ENCODE measurements around the gene ZBBX.

Gene ZBBX

DNA sequence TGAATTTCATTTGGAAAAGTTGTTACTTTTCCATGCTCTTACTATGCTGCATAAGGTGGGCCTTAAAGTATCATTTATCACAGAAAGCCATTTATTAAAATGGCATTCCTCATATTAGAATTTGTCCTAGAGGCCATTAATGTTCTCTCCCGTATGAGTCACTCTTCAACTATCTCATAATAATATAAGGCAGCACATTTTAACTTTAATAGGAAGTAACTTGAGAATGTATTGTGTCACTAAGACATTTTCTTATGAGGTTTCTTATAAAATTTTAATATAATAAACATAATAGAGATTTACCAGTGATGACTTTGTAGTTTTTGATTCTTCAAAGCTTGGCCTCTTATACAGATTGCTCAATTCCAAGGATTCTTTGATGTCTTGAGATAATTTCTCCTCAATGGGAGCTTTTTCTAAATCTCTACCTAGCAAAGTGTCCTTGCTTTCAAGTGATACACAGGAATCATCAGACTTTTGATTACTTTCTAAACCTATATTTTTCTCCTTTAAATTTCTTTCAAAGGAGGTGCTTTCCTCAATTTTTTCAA, 74.7 kb downstream of the ZBBX start:
- Histone ChIP-seq H3K27ac (ENCODE audit: low read length) (no peak overlapping the region), H3K4me3 (ENCODE audit: low read length in 2 of 2) (no peak overlapping the region), H3K9me3 (ENCODE audit: control insufficient read depth in 2 of 2, low read length in 2 of 2) (peaks cover 3% of the 10 kb centered on the region in 2 donors), H3K4me1 (ENCODE audit: control insufficient read depth, insufficient read depth, low read length) (no peaks in the 10 kb centered on the region), H3K9ac (ENCODE audit: low read length in 2 of 2) (no peak overlapping the region), H3K36me3 (ENCODE audit: control insufficient read depth in 2 of 2, insufficient read depth in 2 of 2, low read length in 2 of 2) (no peaks in the 10 kb centered on the region), H3K27me3 (ENCODE audit: control insufficient read depth in 1 of 2, insufficient read depth in 2 of 2, low read length in 2 of 2) (no peaks in the 10 kb centered on the region)

DNA sequence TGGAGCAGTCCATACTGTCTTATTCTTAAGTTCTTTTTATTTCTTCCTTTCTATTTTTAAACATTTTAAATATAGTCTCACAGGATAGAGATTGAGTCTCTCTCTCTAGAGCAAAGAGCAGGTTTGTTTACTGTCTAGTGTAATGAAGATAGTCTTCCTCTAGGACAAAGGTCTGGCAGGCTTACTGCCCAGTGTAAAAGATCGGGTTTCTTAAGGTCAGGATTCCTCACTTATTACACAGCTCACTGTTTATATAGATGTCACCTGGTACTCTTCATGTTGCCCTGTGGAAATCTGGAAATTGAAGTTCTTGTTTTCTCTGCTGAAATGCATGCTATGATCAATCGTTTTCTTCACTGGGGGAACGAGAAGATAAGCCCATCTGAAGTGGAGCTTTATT, 76.0 kb downstream of the ZBBX start:
- no peaks in the 10 kb centered on the region for H3K27me3 ChIP-seq (ENCODE audit: control insufficient read depth in 1 of 2, insufficient read depth in 2 of 2, low read length in 2 of 2)
- no peak overlapping the region for H3K4me3 ChIP-seq (ENCODE audit: low read length in 2 of 2)
- H3K27ac ChIP-seq (ENCODE audit: low read length), result no peak overlapping the region
- no peaks in the 10 kb centered on the region for H3K4me1 ChIP-seq (ENCODE audit: control insufficient read depth, insufficient read depth, low read length)
- H3K9me3 ChIP-seq (ENCODE audit: control insufficient read depth in 2 of 2, low read length in 2 of 2), result no peaks in the 10 kb centered on the region
- H3K9ac ChIP-seq (ENCODE audit: low read length in 2 of 2), result no peak overlapping the region
- no peaks in the 10 kb centered on the region for H3K36me3 ChIP-seq (ENCODE audit: control insufficient read depth in 2 of 2, insufficient read depth in 2 of 2, low read length in 2 of 2)

- no peak overlapping the region for H3K27ac ChIP-seq (ENCODE audit: low read length)
- H3K4me1 ChIP-seq (ENCODE audit: control insufficient read depth, insufficient read depth, low read length), result no peaks in the 10 kb centered on the region
- no peaks in the 10 kb centered on the region for H3K36me3 ChIP-seq (ENCODE audit: control insufficient read depth in 2 of 2, insufficient read depth in 2 of 2, low read length in 2 of 2)
- H3K9ac ChIP-seq (ENCODE audit: low read length in 2 of 2), result no peak overlapping the region
- no peaks in the 10 kb centered on the region for H3K9me3 ChIP-seq (ENCODE audit: control insufficient read depth in 2 of 2, low read length in 2 of 2)
- no peaks in the 10 kb centered on the region for H3K27me3 ChIP-seq (ENCODE audit: control insufficient read depth in 1 of 2, insufficient read depth in 2 of 2, low read length in 2 of 2)
- H3K4me3 ChIP-seq (ENCODE audit: low read length in 2 of 2), result no peak overlapping the region
Observed at GRCh38 chr3:167302678-167303077, 77.4 kb downstream of the ZBBX start.

DNA sequence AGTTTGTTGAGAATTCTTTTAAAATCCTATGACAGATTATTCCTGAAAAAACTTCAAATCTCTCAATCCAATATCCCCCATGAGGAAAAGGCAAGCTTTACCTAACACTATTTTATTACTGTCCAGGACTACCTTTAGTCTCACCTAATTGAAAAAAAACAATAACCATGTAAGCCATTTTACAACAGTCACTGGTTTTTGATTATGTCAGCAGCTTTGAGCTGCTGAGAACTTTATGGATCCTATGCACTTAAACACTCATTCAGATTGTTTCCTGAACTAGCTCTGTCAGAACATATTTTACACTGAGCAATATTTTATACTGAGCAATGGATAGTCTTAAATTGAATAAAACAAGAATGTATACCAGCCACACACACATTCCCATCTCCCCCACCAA, 79.9 kb downstream of the ZBBX start:
- no peaks in the 10 kb centered on the region for H3K9me3 ChIP-seq (ENCODE audit: control insufficient read depth in 2 of 2, low read length in 2 of 2)
- no peak overlapping the region for H3K9ac ChIP-seq (ENCODE audit: low read length in 2 of 2)
- H3K4me3 ChIP-seq (ENCODE audit: low read length in 2 of 2), result no peak overlapping the region
- H3K27ac ChIP-seq (ENCODE audit: low read length), result no peak overlapping the region
- no peaks in the 10 kb centered on the region for H3K4me1 ChIP-seq (ENCODE audit: control insufficient read depth, insufficient read depth, low read length)
- H3K27me3 ChIP-seq (ENCODE audit: control insufficient read depth in 1 of 2, insufficient read depth in 2 of 2, low read length in 2 of 2), result no peaks in the 10 kb centered on the region
- H3K36me3 ChIP-seq (ENCODE audit: control insufficient read depth in 2 of 2, insufficient read depth in 2 of 2, low read length in 2 of 2), result no peaks in the 10 kb centered on the region

DNA sequence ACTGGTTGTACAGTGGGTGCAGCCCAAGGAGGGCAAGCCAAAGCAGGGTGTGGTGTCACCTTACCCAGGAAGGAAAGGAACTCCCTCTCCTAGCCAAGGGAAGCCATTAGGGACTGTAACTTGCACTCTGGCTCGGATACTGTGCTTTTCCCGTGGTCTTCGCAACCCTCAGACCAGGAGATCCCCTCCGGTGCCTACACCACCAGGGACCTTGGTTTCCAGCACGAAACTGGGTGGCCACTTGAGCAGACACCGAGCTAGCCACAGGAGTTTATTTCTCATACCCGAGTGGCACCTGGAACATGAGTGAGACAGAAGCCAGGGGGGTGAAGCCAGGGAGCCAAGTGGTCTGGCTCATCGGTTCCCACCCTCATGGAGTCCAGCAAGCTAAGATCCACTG, 90.7 kb downstream of the ZBBX start:
- no peak overlapping the region for H3K9ac ChIP-seq (ENCODE audit: low read length in 2 of 2)
- H3K4me1 ChIP-seq (ENCODE audit: control insufficient read depth, insufficient read depth, low read length), result no peaks in the 10 kb centered on the region
- H3K27ac ChIP-seq (ENCODE audit: low read length), result no peak overlapping the region
- no peaks in the 10 kb centered on the region for H3K9me3 ChIP-seq (ENCODE audit: control insufficient read depth in 2 of 2, low read length in 2 of 2)
- no peaks in the 10 kb centered on the region for H3K36me3 ChIP-seq (ENCODE audit: control insufficient read depth in 2 of 2, insufficient read depth in 2 of 2, low read length in 2 of 2)
- H3K27me3 ChIP-seq (ENCODE audit: control insufficient read depth in 1 of 2, insufficient read depth in 2 of 2, low read length in 2 of 2), result no peaks in the 10 kb centered on the region
- no peak overlapping the region for H3K4me3 ChIP-seq (ENCODE audit: low read length in 2 of 2)

DNA sequence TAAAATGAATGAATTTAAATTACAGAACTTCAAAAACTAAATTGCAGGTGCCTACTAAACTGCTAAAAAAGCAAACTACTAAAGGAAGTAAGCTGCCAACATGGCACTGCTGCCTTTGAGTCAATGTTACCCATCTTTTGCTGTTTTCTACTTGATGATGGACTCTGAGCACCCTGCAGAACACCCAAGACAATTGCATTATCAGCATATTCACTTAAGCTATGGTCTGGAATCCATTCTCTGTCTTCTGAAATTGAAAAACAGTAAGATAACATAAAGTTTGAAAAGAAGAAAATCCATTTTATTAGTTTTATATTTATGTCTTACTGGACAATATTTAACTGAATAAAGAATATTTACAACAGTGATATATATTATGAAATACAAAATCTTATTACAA, 91.4 kb downstream of the ZBBX start:
- H3K4me3 ChIP-seq (ENCODE audit: low read length in 2 of 2), result no peak overlapping the region
- no peaks in the 10 kb centered on the region for H3K27me3 ChIP-seq (ENCODE audit: control insufficient read depth in 1 of 2, insufficient read depth in 2 of 2, low read length in 2 of 2)
- no peak overlapping the region for H3K27ac ChIP-seq (ENCODE audit: low read length)
- H3K9me3 ChIP-seq (ENCODE audit: control insufficient read depth in 2 of 2, low read length in 2 of 2), result no peaks in the 10 kb centered on the region
- H3K4me1 ChIP-seq (ENCODE audit: control insufficient read depth, insufficient read depth, low read length), result no peaks in the 10 kb centered on the region
- no peak overlapping the region for H3K9ac ChIP-seq (ENCODE audit: low read length in 2 of 2)
- H3K36me3 ChIP-seq (ENCODE audit: control insufficient read depth in 2 of 2, insufficient read depth in 2 of 2, low read length in 2 of 2), result no peaks in the 10 kb centered on the region

DNA sequence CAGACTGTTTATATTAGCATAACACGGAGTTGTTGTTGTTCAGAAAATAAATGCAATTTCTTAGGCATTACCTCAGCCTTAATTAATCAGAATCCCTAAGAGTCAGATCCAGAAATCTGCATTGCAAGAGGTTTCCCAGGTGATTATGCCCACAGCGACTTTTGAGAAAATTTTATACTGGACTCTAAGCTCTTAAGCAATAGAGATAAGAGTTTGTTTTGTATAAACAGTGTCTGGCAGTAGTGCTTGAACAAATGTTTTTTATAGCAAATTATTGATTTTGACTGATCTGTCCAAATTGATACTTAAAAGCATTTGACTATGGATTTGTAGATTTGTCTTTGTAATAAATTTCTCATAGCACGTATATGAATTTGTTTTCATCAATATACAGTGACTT, 92.8 kb downstream of the ZBBX start:
- Histone ChIP-seq H3K9ac (ENCODE audit: low read length in 2 of 2) (no peak overlapping the region), H3K27me3 (ENCODE audit: control insufficient read depth in 1 of 2, insufficient read depth in 2 of 2, low read length in 2 of 2) (no peaks in the 10 kb centered on the region), H3K4me1 (ENCODE audit: control insufficient read depth, insufficient read depth, low read length) (no peaks in the 10 kb centered on the region), H3K27ac (ENCODE audit: low read length) (no peak overlapping the region), H3K9me3 (ENCODE audit: control insufficient read depth in 2 of 2, low read length in 2 of 2) (no peaks in the 10 kb centered on the region), H3K36me3 (ENCODE audit: control insufficient read depth in 2 of 2, insufficient read depth in 2 of 2, low read length in 2 of 2) (no peaks in the 10 kb centered on the region), H3K4me3 (ENCODE audit: low read length in 2 of 2) (no peak overlapping the region)

DNA sequence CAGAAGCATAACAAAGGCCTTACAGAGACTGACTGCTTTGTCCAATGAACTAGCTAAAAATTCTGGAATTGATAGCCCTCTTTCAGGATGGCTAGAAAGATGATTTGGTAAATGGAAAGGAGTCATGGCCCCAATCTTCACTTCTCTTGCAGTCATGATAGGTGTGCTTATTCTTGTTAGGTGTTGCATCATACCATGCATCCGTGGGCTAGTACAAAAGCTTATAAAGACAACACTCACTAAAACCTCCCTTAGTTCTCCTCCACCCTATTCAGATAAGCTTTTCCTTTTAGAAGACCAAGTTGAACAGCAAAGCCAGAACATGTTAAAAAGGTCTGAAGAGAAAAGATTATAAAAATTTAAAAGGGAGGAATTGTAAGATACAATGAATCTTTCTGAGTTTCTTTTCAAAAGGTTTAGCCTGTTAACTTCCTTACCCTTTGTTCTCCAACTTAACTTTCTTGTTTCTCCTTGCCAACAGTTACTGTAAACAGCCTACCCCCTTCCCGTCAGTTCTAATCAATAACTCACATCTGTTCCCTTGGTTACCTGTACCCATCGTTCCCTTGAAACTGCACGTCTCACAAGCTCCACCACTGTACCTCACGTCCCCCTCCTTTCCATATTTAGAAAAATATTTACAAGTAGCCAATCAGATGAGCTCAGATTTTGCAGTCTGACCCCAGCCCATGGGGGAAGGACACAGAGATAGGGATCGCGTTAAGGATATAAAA, 105.8 kb downstream of the ZBBX start:
- Histone ChIP-seq H3K27me3 (ENCODE audit: control insufficient read depth in 1 of 2, insufficient read depth in 2 of 2, low read length in 2 of 2) (no peaks in the 10 kb centered on the region), H3K27ac (ENCODE audit: low read length) (no peak overlapping the region), H3K9ac (ENCODE audit: low read length in 2 of 2) (no peak overlapping the region), H3K4me3 (ENCODE audit: low read length in 2 of 2) (no peak overlapping the region), H3K9me3 (ENCODE audit: control insufficient read depth in 2 of 2, low read length in 2 of 2) (no peaks in the 10 kb centered on the region), H3K36me3 (ENCODE audit: control insufficient read depth in 2 of 2, insufficient read depth in 2 of 2, low read length in 2 of 2) (no peaks in the 10 kb centered on the region), H3K4me1 (ENCODE audit: control insufficient read depth, insufficient read depth, low read length) (no peaks in the 10 kb centered on the region)

DNA sequence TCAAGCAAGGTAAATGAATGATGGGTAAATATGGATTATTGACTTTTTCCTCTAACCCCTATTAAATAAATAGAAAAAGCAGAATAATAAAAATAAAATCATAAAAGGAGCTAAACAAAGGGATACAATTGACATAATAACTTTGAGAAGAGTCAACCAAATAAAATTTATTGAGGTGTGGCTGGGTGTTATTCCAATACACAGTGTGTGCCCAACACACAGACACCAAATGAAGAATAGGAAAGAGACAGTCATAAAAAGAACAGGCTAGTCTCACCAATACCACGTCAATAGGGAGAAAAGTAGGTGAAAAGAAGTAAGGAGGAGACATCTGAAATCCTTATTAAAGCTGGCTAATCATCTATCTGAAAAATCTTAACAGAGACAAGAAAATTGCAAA, 127.1 kb downstream of the ZBBX start:
- no peak overlapping the region for H3K4me3 ChIP-seq (ENCODE audit: low read length in 2 of 2)
- no peak overlapping the region for H3K9ac ChIP-seq (ENCODE audit: low read length in 2 of 2)
- H3K9me3 ChIP-seq (ENCODE audit: control insufficient read depth in 2 of 2, low read length in 2 of 2), result no peaks in the 10 kb centered on the region
- H3K27me3 ChIP-seq (ENCODE audit: control insufficient read depth in 1 of 2, insufficient read depth in 2 of 2, low read length in 2 of 2), result no peaks in the 10 kb centered on the region
- no peak overlapping the region for H3K27ac ChIP-seq (ENCODE audit: low read length)
- no peaks in the 10 kb centered on the region for H3K36me3 ChIP-seq (ENCODE audit: control insufficient read depth in 2 of 2, insufficient read depth in 2 of 2, low read length in 2 of 2)
- no peaks in the 10 kb centered on the region for H3K4me1 ChIP-seq (ENCODE audit: control insufficient read depth, insufficient read depth, low read length)

DNA sequence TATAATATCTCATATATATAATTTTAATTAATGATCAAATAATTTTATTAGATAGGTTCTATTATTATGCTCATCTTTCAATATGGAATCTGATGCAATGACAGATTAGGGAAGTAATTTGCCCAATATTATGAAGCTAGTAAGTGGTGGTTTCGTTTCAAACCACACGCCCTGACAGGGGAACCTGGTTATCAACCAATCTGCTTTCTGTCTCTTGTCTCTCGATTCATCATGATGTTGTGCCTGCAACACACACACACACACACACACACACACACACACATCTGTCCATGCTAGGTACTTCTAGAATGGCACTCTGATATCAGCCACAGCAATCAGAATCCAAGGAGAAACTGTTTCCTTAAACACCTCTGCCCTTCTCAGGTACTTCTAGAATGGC, 128.4 kb downstream of the ZBBX start:
- H3K36me3 ChIP-seq (ENCODE audit: control insufficient read depth in 2 of 2, insufficient read depth in 2 of 2, low read length in 2 of 2), result no peaks in the 10 kb centered on the region
- H3K27ac ChIP-seq (ENCODE audit: low read length), result no peak overlapping the region
- no peaks in the 10 kb centered on the region for H3K27me3 ChIP-seq (ENCODE audit: control insufficient read depth in 1 of 2, insufficient read depth in 2 of 2, low read length in 2 of 2)
- H3K9me3 ChIP-seq (ENCODE audit: control insufficient read depth in 2 of 2, low read length in 2 of 2), result no peaks in the 10 kb centered on the region
- H3K4me1 ChIP-seq (ENCODE audit: control insufficient read depth, insufficient read depth, low read length), result no peaks in the 10 kb centered on the region
- H3K9ac ChIP-seq (ENCODE audit: low read length in 2 of 2), result no peak overlapping the region
- no peak overlapping the region for H3K4me3 ChIP-seq (ENCODE audit: low read length in 2 of 2)

- Histone ChIP-seq H3K9me3 (ENCODE audit: control insufficient read depth in 2 of 2, low read length in 2 of 2) (no peaks in the 10 kb centered on the region), H3K4me3 (ENCODE audit: low read length in 2 of 2) (no peak overlapping the region), H3K9ac (ENCODE audit: low read length in 2 of 2) (no peak overlapping the region), H3K4me1 (ENCODE audit: control insufficient read depth, insufficient read depth, low read length) (no peaks in the 10 kb centered on the region), H3K27ac (ENCODE audit: low read length) (no peak overlapping the region), H3K36me3 (ENCODE audit: control insufficient read depth in 2 of 2, insufficient read depth in 2 of 2, low read length in 2 of 2) (no peaks in the 10 kb centered on the region), H3K27me3 (ENCODE audit: control insufficient read depth in 1 of 2, insufficient read depth in 2 of 2, low read length in 2 of 2) (no peaks in the 10 kb centered on the region)
Observed at GRCh38 chr3:167246252-167246651, 133.8 kb downstream of the ZBBX start.
